ENCODE measurements around the gene PIP5K1C.
A peak's percentile ranks its signal among the peaks of the same experiment; 100 is the strongest.

Gene PIP5K1C

GRCh38 chr19:3694361-3695123, 5.7 kb downstream of the PIP5K1C start:
- no peak for DNase-seq

GRCh38 chr19:3693025-3693925, 7.0 kb downstream of the PIP5K1C start:
- DNase-seq = no peak

GRCh38 chr19:3692141-3693024, 7.9 kb downstream of the PIP5K1C start:
- no peak for DNase-seq

- DNase-seq = no peak
These were observed 8.5 kb downstream of the PIP5K1C start for GRCh38 chr19:3691726-3692125.

- no peak for DNase-seq
These were observed 8.9 kb downstream of the PIP5K1C start for GRCh38 chr19:3691372-3691716.

- no peak for DNase-seq
These were observed 9.5 kb downstream of the PIP5K1C start for GRCh38 chr19:3690551-3691371.

GRCh38 chr19:3687774-3688706, 12.2 kb downstream of the PIP5K1C start:
- DNase-seq = peak; percentile 18

GRCh38 chr19:3687393-3687773, 12.9 kb downstream of the PIP5K1C start:
- DNase-seq = no peak

- peak; percentile 14 for DNase-seq
These were observed 15.4 kb downstream of the PIP5K1C start for GRCh38 chr19:3684817-3685410.

- DNase-seq = peak; percentile 13
These were observed 16.0 kb downstream of the PIP5K1C start for GRCh38 chr19:3684054-3684816.

GRCh38 chr19:3683405-3684053, 16.7 kb downstream of the PIP5K1C start:
- no peak for DNase-seq

- DNase-seq = peak; percentile 67
These were observed 17.4 kb downstream of the PIP5K1C start for GRCh38 chr19:3682741-3683404.

- DNase-seq = no peak
These were observed 18.0 kb downstream of the PIP5K1C start for GRCh38 chr19:3682286-3682685.

- DNase-seq = no peak
These were observed 19.3 kb downstream of the PIP5K1C start for GRCh38 chr19:3680939-3681338.

- no peak for DNase-seq
These were observed 20.7 kb downstream of the PIP5K1C start for GRCh38 chr19:3679581-3679980.

- DNase-seq = no peak
These were observed 21.1 kb downstream of the PIP5K1C start for GRCh38 chr19:3679138-3679537.

- no peak for DNase-seq
These were observed 22.1 kb downstream of the PIP5K1C start for GRCh38 chr19:3678188-3678587.

- no peak for DNase-seq
These were observed 25.3 kb downstream of the PIP5K1C start for GRCh38 chr19:3674784-3675543.

All from right hindlimb (tissue), 1 donor.